ENCODE measurements around the gene SULT1A1.
A peak's percentile ranks its signal among the peaks of the same experiment; 100 is the strongest.
"Not testable (repeated sequence)": the region's sequence is repeated elsewhere in the genome, so short reads cannot be mapped to it uniquely, and the experiment has no call there.

SULT1A1 gene

DNA sequence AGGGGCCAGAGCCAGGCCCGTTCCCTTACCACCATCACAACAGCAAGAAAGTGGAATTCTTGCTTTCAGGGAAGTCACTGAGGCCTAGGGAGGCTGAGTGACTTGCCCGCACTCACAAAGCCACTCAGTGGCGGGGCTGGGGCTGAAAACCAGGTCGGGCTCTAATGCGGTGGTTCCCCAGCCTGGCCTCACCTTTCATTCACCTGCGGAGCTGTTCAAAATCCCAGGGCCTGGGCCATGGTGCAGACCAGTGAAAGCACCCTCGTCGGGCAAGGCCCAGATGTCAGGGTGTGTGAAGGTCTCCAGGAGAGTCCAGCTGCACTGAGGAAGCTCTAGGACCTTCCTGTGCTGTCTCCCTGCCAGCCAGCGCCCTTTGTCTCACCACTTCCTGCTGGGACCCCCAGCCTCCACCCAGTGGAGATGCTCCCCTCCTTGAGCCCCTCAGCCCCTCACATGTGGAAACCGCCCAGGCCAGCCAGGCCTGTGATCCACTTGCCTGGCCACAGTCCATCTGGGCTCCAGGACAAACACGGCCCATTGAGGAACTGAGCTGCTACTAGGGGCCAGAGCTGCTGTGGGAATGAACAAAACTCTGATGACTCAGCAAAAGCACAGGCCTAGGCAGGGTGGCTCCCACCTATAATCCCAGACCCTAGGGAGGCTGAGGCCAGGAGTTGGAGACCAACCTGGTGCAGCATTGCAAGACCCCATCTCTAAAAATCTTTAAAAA, 812 bp downstream of the SULT1A1 start:
- DNase-seq (ENCODE audit: low spot score): peak; percentile 18

DNA sequence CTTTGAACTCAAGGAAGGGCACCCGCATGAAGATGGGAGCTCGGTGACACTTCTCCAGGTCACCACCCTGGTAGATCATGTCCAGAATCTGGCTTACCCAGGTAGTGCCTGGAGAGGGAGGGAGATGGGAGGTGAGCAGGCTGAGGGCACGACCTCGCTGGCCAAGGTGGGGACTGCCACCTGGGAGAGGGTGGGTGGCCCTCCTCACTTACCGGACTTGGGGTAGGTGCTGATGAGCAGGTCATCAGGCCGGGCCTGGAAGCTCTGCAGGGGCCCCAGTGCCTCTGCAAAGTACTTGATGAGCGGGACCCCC, 1.4 kb downstream of the SULT1A1 start:
- not testable (repeated sequence) for DNase-seq (ENCODE audit: low spot score)

DNA sequence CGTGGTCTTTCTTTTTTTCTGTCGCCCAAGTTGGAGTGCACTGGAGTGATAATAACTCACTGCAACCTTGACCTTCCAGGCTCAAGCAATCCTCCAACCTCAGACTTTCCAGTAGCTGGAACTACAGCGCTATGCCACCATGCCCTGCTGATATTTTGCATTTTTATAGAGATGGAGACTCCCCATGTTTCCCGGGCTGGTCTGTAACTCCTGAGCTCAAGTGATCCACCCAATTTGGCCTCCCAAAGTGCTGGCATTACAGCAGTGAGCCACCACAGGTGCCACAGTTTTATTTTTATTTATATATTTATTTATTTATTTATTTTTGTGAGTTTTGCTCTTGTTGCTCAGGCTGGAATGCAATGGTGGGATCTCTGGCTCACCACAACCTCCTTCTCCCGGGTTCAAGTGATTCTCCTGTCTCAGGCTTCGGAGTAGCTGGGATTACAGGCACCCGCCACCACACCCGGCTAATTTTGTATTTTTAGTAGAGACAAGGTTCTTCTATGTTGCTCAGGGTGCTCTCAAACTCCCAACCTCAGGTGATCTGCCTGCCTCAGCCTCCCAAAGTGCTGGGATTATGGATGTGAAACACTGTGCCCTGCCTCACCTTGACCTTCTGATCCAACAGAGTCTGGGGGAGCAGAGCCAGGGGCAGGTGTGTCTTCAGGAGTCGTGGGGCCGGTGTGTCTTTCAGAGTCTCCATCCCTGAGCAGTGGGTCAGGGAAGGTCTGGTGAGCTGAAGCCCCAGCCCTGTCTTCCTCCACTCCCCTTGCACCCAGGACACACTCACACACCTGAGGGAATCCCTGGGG, 2.0 kb downstream of the SULT1A1 start:
- not testable (repeated sequence) for DNase-seq (ENCODE audit: low spot score)

DNA sequence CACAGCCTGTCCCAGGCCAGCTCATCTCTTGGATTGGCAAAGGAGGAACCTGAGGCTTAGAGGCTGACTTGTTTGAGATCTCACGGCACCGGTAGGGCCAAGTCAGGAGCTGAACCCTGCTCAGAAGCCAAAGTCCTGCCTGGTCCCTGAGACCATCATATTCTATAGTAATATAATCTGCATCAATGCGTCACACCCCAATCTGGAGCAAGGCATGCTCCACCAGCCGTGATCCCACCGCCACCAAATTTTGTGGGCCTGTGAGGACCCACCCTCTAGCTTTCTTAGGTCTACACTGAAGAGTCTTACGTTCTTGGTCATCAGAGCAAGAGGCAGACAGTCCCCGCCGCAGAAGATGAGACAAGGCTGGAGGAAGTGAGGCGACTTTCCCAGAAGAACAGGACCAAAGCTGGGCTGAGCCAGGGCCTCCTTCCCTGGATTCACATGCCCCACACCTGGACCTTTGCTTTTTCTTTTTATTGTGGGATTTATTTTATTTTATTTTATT, 2.7 kb downstream of the SULT1A1 start:
- DNase-seq (ENCODE audit: low spot score): no peak

DNA sequence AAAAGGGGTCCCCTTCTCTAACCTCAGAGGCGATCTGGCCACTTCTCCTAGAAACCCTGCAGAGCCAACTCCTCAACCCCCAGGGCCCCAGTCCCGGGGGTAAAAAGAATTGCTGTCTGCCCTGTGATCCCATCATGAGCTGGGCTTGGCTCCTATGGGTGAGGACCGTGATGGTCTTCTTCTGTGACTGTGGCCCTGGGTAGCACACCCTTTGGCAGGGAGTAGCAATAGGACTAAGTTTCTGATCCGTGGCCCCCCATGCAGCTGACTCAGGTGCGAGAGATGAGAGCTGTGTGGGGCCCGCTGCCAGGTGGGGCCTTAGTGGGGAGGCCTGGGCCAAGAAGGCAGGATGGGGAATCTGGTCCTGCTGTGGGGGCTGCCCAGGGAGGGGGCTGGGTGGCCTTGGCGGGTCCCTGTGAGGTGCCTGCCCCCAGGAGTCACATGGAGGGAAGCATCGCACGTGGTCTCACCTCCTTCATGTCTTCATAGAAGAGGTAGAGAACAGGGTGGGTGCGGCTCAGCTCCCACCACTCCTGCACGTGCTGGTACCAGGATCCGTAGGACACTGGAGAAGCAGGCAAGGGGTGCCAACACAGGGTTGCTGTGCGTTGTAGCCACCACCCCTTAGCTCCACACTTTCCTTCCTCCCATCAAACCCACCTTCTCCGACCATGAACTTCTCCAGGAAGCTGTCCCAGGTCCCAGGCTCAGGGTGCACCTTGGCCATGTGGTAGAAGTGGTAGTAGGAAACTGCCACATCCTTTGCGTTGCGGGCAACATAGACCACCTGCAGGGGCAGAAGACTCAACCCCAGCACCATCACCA, 3.3 kb downstream of the SULT1A1 start:
- no peak for DNase-seq (ENCODE audit: low spot score)

DNA sequence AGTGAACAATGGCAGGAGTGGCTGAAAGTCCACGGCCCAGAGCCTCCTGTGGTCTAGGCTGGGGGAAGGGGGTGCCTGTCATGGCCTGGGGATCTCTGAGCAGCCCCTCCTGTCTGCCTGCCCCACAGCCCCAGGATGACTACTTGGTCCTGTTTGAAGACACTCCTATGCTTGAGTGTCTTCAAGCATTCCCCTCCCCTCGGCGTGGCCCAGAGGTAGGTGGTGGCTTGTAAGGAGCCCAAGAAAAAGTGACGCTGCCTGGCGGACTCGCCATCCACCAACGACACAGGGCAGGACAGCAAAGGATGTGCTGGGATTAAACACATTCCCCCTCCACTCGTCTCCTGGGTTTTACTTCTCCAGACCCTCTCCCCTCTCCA, 5.7 kb downstream of the SULT1A1 start:
- DNase-seq (ENCODE audit: low spot score): no peak

DNA sequence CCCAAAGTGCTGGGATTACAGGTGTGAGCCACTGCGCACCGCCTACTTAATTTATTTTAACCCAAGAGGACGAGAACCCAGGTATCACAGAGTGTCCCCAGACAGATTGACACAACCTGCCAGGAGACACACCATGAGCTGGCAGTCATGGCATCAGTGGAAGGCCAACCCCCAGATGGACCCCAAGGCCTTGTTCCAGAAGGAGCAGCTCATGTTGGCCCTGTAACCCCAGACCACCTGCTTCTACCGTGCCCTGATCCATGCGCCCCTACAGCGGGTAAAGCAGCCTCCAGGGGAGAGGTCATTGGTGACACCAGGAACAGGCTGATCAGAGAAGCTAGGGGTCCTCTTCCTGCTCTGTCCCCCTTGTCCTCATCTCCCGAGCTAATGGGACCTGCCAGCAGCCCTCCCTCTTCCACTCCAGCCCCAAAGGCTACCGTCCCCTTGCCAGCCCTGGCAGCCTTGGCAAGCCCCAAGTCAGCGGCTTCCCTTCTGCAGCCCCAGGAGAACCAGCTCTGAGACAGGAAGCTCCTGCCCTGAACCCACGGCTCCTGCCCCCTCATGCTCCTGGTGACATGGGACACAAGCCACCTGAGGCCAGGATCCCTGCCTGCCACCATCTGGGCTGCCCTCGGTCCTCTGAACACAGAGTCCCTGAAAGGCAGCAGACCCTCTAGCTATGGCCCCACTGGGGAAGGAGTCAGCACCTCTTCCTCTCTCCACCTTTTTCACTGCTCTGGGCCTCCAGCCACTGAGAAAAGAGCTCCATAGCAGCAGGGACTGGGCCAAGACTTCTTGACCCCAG, 6.3 kb downstream of the SULT1A1 start:
- no peak for DNase-seq (ENCODE audit: low spot score)

DNA sequence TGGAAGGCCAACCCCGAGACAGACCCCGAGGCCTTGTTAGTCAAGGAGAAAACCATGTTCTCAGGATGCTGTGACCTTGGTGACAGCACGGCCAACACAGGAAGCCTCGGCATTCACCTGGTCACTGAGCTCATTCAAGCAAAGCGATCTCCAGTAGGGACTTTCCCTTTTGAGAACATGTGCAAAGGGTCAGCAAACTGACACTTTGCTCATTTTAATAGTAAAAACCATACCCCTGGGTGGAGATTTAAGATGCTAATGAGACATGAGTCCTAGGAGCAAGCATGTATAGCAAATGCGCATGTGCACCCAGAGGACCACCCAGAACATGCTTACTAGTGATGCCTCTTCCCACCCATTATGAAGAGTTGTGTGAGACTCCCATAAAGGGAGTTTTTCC, 7.3 kb downstream of the SULT1A1 start:
- no peak for DNase-seq (ENCODE audit: low spot score)

DNA sequence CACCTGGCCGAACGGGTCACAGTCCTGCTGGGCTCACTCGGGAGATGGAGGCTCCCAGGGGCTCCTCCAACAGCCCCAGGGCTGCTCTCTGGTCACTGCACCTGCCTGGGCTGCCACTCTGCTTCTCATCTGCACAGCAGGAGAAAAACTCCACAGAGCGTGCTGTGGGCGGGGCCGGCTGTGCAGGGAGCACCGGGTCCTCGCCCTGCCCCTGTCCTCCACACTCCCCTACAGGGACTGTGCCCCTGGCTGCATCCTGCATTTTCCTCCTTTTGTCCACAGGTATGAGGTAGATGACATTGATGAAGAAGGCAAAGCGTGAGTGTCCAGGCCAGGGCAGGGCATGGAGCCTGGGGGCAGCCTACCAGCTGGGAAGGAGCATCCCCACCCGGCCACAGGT, 7.8 kb downstream of the SULT1A1 start:
- not testable (repeated sequence) for DNase-seq (ENCODE audit: low spot score)

DNA sequence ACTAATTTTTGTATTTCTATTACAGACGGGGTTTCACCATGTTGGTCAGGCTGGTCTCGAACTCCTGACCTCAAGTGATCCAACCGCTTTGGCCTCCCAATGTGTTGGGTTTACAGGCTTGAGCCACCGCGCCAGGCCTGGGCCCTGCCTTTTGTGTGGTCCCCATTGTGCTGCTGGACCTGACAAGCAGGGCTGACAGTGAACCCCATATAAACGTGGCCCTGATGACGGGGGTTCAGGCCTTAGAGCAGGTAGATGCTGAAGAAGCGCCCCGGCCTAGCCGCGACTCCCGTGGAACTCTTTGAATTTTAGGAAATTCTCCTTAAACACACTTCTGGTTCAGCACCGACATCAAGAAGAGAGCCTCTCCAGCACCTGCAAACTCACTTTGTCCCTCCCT, 8.3 kb downstream of the SULT1A1 start:
- DNase-seq (ENCODE audit: low spot score): not testable (repeated sequence)

DNA sequence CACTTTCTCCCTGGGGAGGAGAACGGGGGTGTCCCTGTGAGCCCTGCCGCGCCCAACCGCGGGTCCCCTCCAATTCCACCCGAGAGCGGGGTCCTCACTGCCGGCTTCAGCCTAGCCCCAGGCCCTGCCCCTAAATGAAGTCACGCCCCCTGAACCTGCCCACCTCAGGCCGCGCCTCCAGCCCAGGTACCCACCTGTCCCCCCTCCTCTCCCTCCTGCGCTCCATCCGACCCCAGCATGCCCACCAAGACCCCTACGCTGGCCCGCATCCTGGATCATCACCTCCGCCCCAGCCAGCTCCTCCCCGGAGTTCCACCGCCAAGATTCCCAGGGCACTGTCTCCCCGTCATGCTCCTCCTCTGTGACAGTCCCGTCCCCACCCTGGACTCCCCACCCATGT, 8.9 kb downstream of the SULT1A1 start:
- not testable (repeated sequence) for DNase-seq (ENCODE audit: low spot score)

DNA sequence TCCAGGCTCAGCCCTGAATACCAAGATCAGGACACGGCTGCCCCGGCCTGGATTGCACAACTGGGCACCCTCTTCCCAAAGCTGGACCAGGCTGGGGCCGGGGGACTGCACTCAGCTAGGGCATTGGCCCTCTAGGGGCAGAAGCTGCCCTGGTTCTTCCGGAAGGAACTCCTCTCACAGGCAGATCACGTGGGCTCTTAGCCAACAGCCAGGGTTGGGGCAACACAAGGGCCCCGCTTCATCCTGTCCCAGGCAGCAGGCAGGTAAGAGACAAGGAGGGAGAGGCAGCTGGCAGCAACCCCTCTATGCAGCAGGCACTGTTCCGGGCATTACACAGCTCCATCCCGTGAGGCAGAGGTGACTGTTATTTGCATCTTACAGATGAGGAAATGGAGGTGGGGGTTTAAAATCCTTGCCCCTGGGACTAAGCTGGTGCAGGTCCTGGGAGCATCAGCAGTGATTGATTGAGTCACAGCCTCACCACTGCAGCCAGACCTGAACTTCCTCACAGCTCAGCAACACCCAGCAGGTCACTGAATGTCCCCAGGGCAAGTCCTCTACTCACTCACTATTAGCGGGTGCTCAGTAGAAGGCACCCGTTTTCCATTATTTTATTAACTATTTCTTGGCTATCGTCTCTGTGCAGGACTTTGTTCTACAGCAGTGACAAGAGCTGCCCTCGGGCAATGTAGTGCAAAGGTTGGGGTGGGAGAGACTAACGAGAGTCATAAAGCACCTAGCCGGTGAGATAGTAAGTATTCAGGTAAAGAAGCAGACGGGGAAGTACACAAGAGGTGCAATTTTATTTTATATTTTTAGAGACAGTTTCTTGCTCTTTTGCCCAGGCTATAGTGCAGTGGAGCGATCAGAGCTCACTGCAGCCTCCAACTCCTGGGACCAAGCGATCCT, 10.2 kb downstream of the SULT1A1 start:
- not testable (repeated sequence) for DNase-seq (ENCODE audit: low spot score)

DNA sequence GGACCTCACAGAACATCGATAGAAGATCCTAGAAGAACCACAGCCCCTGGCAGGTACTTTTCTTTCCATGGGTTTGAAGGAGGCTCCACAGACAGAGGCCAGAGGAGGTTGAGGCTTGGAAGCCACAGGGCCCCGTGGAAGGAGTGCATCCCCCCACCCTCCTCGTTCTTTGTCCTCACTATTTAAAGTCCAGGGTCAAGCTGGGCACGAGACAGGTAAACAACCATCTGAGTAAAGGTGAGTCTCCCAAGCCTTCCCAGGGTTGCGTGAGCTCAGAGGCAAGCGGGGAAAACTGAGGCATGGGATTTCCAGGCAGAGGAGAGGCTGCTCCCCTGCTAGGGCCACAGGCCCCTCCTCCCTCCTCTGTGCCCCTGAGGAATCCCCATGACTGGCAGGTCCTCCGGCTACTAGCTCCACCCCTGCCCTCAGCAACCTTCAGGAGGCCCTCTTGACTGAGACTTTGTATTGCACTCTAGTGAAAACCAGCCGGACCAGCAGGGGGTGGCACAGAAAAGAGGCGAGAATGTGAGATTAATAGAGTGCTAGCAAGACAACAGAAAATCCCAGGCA, 12.1 kb downstream of the SULT1A1 start:
- DNase-seq (ENCODE audit: low spot score): no peak

DNA sequence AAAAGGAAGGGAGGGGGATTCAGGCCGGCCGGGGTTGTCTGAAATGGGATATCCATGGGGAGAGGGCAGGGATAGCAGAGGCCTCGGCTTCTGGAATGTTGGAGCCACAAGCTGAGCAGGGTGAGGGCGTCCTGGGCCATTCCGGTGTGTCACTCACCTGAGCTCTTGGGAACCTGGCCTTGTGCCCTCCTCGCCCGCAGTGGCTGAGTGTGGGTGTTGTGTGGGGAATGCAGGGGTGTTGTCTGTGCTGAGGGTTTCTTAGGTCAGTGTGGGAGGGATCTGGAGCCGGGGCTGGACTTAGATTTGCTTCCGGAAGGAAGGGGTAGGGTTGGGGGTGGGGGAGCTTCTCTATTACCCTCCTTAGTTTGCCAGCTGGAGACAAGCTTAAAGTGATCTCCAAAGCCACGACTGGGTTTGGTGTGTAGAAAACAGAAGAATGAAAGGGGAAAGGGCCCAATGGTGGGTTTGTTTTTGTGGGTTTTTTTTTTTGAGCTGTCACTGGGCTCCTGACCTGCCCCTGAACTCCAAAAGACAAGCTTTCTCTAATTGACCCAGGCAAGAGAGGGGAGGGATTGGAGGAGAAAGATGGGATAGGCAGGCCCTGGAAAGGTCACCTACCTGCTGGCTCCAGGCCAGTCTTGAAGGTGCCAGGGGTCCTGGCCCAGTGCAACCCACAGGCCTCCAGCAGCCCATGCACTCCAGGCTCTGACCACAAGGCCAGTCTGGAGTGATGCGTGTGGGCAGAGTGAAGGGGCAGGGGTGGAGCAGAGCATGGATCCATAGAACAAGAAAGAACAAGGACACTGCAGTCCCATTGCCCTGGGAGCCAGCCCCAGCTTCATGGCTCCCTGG, 12.8 kb downstream of the SULT1A1 start, which contains the start of gene SULT1A2:
SULT1A2 (minus strand) TSS at position 211 of the 852 bp plus-strand sequence. CDS start 1,120 bp downstream, outside the sequence.
- no peak for DNase-seq (ENCODE audit: low spot score)

DNA sequence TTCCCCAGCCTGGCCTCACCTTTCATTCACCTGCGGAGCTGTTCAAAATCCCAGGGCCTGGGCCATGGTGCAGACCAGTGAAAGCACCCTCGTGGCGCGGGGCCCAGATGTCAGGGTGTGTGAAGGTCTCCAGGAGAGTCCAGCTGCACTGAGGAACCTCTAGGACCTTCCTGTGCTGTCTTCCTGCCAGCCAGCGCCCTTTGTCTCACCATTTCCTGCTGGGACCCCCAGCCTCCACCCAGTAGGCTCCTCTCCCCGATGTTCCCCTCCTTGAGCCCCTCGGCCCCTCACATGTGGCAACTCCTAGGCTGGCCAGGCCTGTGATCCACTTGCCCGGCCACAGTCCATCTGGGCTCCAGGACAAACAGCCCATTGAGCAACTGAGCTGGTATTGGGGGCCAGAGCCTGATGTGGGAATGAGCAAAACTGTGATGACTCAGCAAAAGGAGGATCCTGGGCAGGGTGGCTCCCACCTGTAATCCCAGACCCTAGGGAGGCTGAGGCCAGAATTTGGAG, 13.7 kb downstream of the SULT1A1 start:
- DNase-seq (ENCODE audit: low spot score): no peak

DNA sequence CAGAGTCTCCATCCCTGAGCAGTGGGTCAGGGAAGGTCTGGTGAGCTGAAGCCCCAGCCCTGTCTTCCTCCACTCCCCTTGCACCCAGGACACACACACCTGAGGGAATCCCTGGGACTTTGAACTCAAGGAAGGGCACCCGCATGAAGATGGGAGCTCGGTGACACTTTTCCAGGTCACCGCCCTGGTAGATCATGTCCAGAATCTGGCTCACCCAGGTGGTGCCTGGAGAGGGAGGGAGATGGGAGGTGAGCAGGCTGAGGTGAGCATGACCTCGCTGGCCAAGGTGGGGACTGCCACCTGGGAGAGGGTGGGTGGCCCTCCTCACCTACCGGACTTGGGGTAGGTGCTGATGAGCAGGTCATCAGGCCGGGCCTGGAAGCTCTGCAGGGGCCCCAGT, 14.4 kb downstream of the SULT1A1 start:
- not testable (repeated sequence) for DNase-seq (ENCODE audit: low spot score)

DNA sequence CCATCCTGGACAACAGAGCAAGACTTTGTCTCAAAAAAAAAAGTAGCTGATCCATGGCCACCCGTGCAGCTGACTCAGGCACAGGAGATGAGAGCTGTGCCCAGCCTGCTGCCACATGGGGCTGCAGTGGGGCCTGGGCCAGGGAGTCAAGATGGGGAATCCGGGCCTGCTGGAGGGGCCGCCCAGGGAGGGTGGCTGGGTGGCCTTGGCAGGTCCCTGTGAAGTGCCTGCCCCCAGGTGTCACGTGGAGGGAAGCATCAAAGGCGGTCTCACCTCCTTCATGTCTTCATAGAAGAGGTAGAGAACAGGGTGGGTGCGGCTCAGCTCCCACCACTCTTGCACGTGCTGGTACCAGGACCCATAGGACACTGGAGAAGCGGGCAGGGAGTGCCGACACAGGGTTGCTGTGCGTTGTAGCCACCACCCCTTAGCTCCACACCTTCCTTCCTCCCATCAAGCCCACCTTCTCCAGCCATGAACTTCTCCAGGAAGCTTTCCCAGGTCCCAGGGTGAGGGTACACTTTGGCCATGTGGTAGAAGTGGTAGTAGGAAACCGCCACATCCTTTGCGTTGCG, 16.8 kb downstream of the SULT1A1 start:
- DNase-seq (ENCODE audit: low spot score): no peak

DNA sequence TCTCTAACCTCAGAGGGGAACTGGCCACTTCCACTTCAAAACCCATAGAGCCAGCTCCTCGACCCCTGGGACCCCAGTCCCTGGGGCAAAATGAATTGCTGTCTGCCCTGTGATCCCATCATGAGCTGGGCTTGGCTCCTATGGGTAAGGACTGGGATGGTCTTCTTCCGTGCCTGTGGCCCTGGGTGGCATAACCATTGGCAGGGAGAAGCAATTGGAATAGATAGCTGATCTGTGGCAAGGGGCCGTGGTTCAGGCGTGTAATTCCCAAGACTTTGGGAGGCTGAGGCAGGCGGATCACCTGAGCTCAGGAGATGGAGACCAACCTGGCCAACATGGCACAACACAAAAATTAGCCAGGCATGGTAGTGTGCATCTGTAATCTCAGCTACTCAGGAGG, 17.3 kb downstream of the SULT1A1 start:
- no peak for DNase-seq (ENCODE audit: low spot score)

DNA sequence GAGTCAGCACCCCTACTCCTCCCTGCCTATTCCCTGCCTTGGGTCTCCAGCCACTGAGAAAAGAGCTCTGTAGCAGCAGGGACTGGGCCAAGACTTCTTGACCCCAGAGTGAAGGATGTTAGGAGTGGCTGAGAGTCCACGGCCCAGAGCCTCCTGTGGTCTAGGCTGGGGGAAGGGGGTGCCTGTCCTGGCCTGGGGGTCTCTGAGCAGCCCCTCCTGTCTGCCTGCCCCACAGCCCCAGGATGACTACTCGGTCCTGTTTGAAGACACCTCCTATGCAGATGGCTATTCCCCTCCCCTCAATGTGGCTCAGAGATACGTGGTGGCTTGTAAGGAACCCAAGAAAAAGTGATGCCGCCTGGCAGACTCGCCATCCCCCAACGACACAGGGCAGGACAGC, 18.5 kb downstream of the SULT1A1 start:
- DNase-seq (ENCODE audit: low spot score): no peak

All from Ammon's horn (tissue), 1 donor.